Measurements from ENCODE around the gene TMEM108.

Gene TMEM108

GRCh38 chr3:133125171-133125570 lies 87.0 kb downstream of the TMEM108 start:
- Histone ChIP-seq H3K27me3 (ENCODE audit: control insufficient read depth, low read length) (no peaks in the 10 kb centered on the region), H4K20me1 (ENCODE audit: control insufficient read depth, insufficient read depth, low read depth, low read length) (no peaks in the 10 kb centered on the region), H3K36me3 (ENCODE audit: control insufficient read depth, low read length) (no peaks in the 10 kb centered on the region), H3K4me2 (ENCODE audit: low read length) (no peak overlapping the region), H3F3A (ENCODE audit: control insufficient read depth, insufficient read depth) (no peaks in the 10 kb centered on the region), H3K27ac (ENCODE audit: low read depth, low read length) (no peak overlapping the region), H3K9me2 (replicated peaks; ENCODE audit: control insufficient read depth, low read length) (no peaks in the 10 kb centered on the region), H3K4me3 (ENCODE audit: low read length) (no peak overlapping the region), H3K4me1 (ENCODE audit: control insufficient read depth, low read length) (peaks cover 4% of the 10 kb centered on the region; the same call in 1 of the 2 replicates), H3K79me2 (ENCODE audit: control insufficient read depth, low read length) (no peaks in the 10 kb centered on the region), H3K9me3 (ENCODE audit: control insufficient read depth, insufficient read depth, low read length) (no peaks in the 10 kb centered on the region)
- no peak for TF ChIP-seq EZH2phosphoT487 (IDR thresholded peaks at IDR 0.05; ENCODE audit: borderline replicate concordance, low read length)
- TF ChIP-seq CTCF (IDR thresholded peaks at IDR 0.05; ENCODE audit: low read depth, low read length, poor library complexity, severe bottlenecking) = no peak

- Histone ChIP-seq H3K9me2 (replicated peaks; ENCODE audit: control insufficient read depth, low read length) (no peaks in the 10 kb centered on the region), H4K20me1 (ENCODE audit: control insufficient read depth, insufficient read depth, low read depth, low read length) (no peaks in the 10 kb centered on the region), H3K9me3 (ENCODE audit: control insufficient read depth, insufficient read depth, low read length) (no peaks in the 10 kb centered on the region), H3K27me3 (ENCODE audit: control insufficient read depth, low read length) (no peaks in the 10 kb centered on the region), H3K79me2 (ENCODE audit: control insufficient read depth, low read length) (no peaks in the 10 kb centered on the region), H3K36me3 (ENCODE audit: control insufficient read depth, low read length) (no peaks in the 10 kb centered on the region), H3F3A (ENCODE audit: control insufficient read depth, insufficient read depth) (no peaks in the 10 kb centered on the region), H3K4me3 (ENCODE audit: low read length) (no peak overlapping the region), H3K27ac (ENCODE audit: low read depth, low read length) (no peak overlapping the region), H3K4me1 (ENCODE audit: control insufficient read depth, low read length) (peaks cover 4% of the 10 kb centered on the region; the same call in 1 of the 2 replicates), H3K4me2 (ENCODE audit: low read length) (no peak overlapping the region)
- no peak for TF ChIP-seq EZH2phosphoT487 (IDR thresholded peaks at IDR 0.05; ENCODE audit: borderline replicate concordance, low read length)
- no peak for TF ChIP-seq CTCF (IDR thresholded peaks at IDR 0.05; ENCODE audit: low read depth, low read length, poor library complexity, severe bottlenecking)
Measured at GRCh38 chr3:133125802-133126201, 87.6 kb downstream of the TMEM108 start.

- no peak overlapping the region for H3K4me3 ChIP-seq (ENCODE audit: low read length)
- no peak overlapping the region for H3K4me2 ChIP-seq (ENCODE audit: low read length)
- H3K79me2 ChIP-seq (ENCODE audit: control insufficient read depth, low read length) = no peaks in the 10 kb centered on the region
- no peaks in the 10 kb centered on the region for H3K36me3 ChIP-seq (ENCODE audit: control insufficient read depth, low read length)
- TF ChIP-seq EZH2phosphoT487 (IDR thresholded peaks at IDR 0.05; ENCODE audit: borderline replicate concordance, low read length) = no peak
- TF ChIP-seq CTCF (IDR thresholded peaks at IDR 0.05; ENCODE audit: low read depth, low read length, poor library complexity, severe bottlenecking) = no peak
- no peaks in the 10 kb centered on the region for H3K9me2 ChIP-seq (replicated peaks; ENCODE audit: control insufficient read depth, low read length)
- no peaks in the 10 kb centered on the region for H3F3A ChIP-seq (ENCODE audit: control insufficient read depth, insufficient read depth)
- H4K20me1 ChIP-seq (ENCODE audit: control insufficient read depth, insufficient read depth, low read depth, low read length) = no peaks in the 10 kb centered on the region
- H3K4me1 ChIP-seq (ENCODE audit: control insufficient read depth, low read length) = peaks cover 4% of the 10 kb centered on the region; the same call in 1 of the 2 replicates
- H3K27ac ChIP-seq (ENCODE audit: low read depth, low read length) = no peak overlapping the region
- no peaks in the 10 kb centered on the region for H3K9me3 ChIP-seq (ENCODE audit: control insufficient read depth, insufficient read depth, low read length)
- no peaks in the 10 kb centered on the region for H3K27me3 ChIP-seq (ENCODE audit: control insufficient read depth, low read length)
Measured at GRCh38 chr3:133127381-133127780, 89.2 kb downstream of the TMEM108 start.
